Measurements from ENCODE around the gene PCSK2. TPM values are rescaled to one million over a fixed set of nuclear protein-coding genes. Genes with fewer than 3 reads are reported as not detected.

Gene PCSK2
- total RNA-seq, 1 donor from 2014 or later = 0.52 TPM

- Histone ChIP-seq H3K36me3 (ENCODE audit: control insufficient read depth in 3 of 3, insufficient read depth in 3 of 3, low read length in 3 of 3) (no peaks in the 10 kb centered on the region), H3K27ac (ENCODE audit: low read depth, low read length) (no peak overlapping the region), H3K27me3 (ENCODE audit: control insufficient read depth in 3 of 3, insufficient read depth in 3 of 3, low read length in 3 of 3) (no peaks in the 10 kb centered on the region), H3K9me3 (ENCODE audit: control insufficient read depth in 3 of 3, low read length in 3 of 3) (peaks cover 0 to 4% (median 0%) of the 10 kb centered on the region in 3 donors), H3K4me3 (ENCODE audit: low read length in 3 of 3) (no peak overlapping the region), H3K4me1 (ENCODE audit: control insufficient read depth in 3 of 3, insufficient read depth in 3 of 3, low read length in 3 of 3) (no peaks in the 10 kb centered on the region), H3K9ac (ENCODE audit: low read depth in 1 of 3, low read length in 3 of 3) (no peak overlapping the region)
Measured at GRCh38 chr20:17298171-17298570, 71.3 kb downstream of the PCSK2 start.

GRCh38 chr20:17298751-17299150, 71.9 kb downstream of the PCSK2 start:
- Histone ChIP-seq H3K27ac (ENCODE audit: low read depth, low read length) (no peak overlapping the region), H3K9ac (ENCODE audit: low read depth in 1 of 3, low read length in 3 of 3) (no peak overlapping the region), H3K4me3 (ENCODE audit: low read length in 3 of 3) (no peak overlapping the region), H3K9me3 (ENCODE audit: control insufficient read depth in 3 of 3, low read length in 3 of 3) (peaks cover 0 to 4% (median 0%) of the 10 kb centered on the region in 3 donors), H3K36me3 (ENCODE audit: control insufficient read depth in 3 of 3, insufficient read depth in 3 of 3, low read length in 3 of 3) (no peaks in the 10 kb centered on the region), H3K27me3 (ENCODE audit: control insufficient read depth in 3 of 3, insufficient read depth in 3 of 3, low read length in 3 of 3) (no peaks in the 10 kb centered on the region), H3K4me1 (ENCODE audit: control insufficient read depth in 3 of 3, insufficient read depth in 3 of 3, low read length in 3 of 3) (no peaks in the 10 kb centered on the region)

- Histone ChIP-seq H3K9me3 (ENCODE audit: control insufficient read depth in 3 of 3, low read length in 3 of 3) (peaks cover 0 to 4% (median 0%) of the 10 kb centered on the region in 3 donors), H3K27ac (ENCODE audit: low read depth, low read length) (no peak overlapping the region), H3K36me3 (ENCODE audit: control insufficient read depth in 3 of 3, insufficient read depth in 3 of 3, low read length in 3 of 3) (no peaks in the 10 kb centered on the region), H3K27me3 (ENCODE audit: control insufficient read depth in 3 of 3, insufficient read depth in 3 of 3, low read length in 3 of 3) (no peaks in the 10 kb centered on the region), H3K9ac (ENCODE audit: low read depth in 1 of 3, low read length in 3 of 3) (no peak overlapping the region), H3K4me3 (ENCODE audit: low read length in 3 of 3) (no peak overlapping the region), H3K4me1 (ENCODE audit: control insufficient read depth in 3 of 3, insufficient read depth in 3 of 3, low read length in 3 of 3) (no peaks in the 10 kb centered on the region)
Measured at GRCh38 chr20:17300113-17300512, 73.3 kb downstream of the PCSK2 start.

- Histone ChIP-seq H3K36me3 (ENCODE audit: control insufficient read depth in 3 of 3, insufficient read depth in 3 of 3, low read length in 3 of 3) (no peaks in the 10 kb centered on the region), H3K4me1 (ENCODE audit: control insufficient read depth in 3 of 3, insufficient read depth in 3 of 3, low read length in 3 of 3) (no peaks in the 10 kb centered on the region)
Measured at GRCh38 chr20:17304774-17305173, 77.9 kb downstream of the PCSK2 start.

GRCh38 chr20:17306427-17306826, 79.6 kb downstream of the PCSK2 start:
- Histone ChIP-seq H3K27ac (ENCODE audit: low read depth, low read length) (no peak overlapping the region), H3K27me3 (ENCODE audit: control insufficient read depth in 3 of 3, insufficient read depth in 3 of 3, low read length in 3 of 3) (no peaks in the 10 kb centered on the region), H3K9ac (ENCODE audit: low read depth in 1 of 3, low read length in 3 of 3) (no peak overlapping the region), H3K4me3 (ENCODE audit: low read length in 3 of 3) (no peak overlapping the region), H3K36me3 (ENCODE audit: control insufficient read depth in 3 of 3, insufficient read depth in 3 of 3, low read length in 3 of 3) (no peaks in the 10 kb centered on the region), H3K9me3 (ENCODE audit: control insufficient read depth in 3 of 3, low read length in 3 of 3) (no peaks in the 10 kb centered on the region), H3K4me1 (ENCODE audit: control insufficient read depth in 3 of 3, insufficient read depth in 3 of 3, low read length in 3 of 3) (no peaks in the 10 kb centered on the region)

More at GRCh38 chr20:17304774-17305173, 77.9 kb downstream of the PCSK2 start:
- H3K9ac ChIP-seq (ENCODE audit: low read depth in 1 of 3, low read length in 3 of 3) = no peak overlapping the region
- no peaks in the 10 kb centered on the region for H3K27me3 ChIP-seq (ENCODE audit: control insufficient read depth in 3 of 3, insufficient read depth in 3 of 3, low read length in 3 of 3)
- no peak overlapping the region for H3K4me3 ChIP-seq (ENCODE audit: low read length in 3 of 3)
- no peak overlapping the region for H3K27ac ChIP-seq (ENCODE audit: low read depth, low read length)
- peaks cover 0 to under 1% (median 0%) of the 10 kb centered on the region in 3 donors for H3K9me3 ChIP-seq (ENCODE audit: control insufficient read depth in 3 of 3, low read length in 3 of 3)

- no peaks in the 10 kb centered on the region for H3K4me1 ChIP-seq (ENCODE audit: control insufficient read depth in 3 of 3, insufficient read depth in 3 of 3, low read length in 3 of 3)
- H3K27me3 ChIP-seq (ENCODE audit: control insufficient read depth in 3 of 3, insufficient read depth in 3 of 3, low read length in 3 of 3) = peaks cover 3 to 16% (median 14%) of the 10 kb centered on the region in 3 donors
- H3K27ac ChIP-seq (ENCODE audit: low read depth, low read length) = no peak overlapping the region
Measured at GRCh38 chr20:17314264-17314663, 87.4 kb downstream of the PCSK2 start.

GRCh38 chr20:17315407-17316231, 88.8 kb downstream of the PCSK2 start:
- Histone ChIP-seq H3K27ac (ENCODE audit: low read depth, low read length) (no peak overlapping the region), H3K4me3 (ENCODE audit: low read length in 3 of 3) (no peak overlapping the region), H3K36me3 (ENCODE audit: control insufficient read depth in 3 of 3, insufficient read depth in 3 of 3, low read length in 3 of 3) (no peaks in the 10 kb centered on the region), H3K9ac (ENCODE audit: low read depth in 1 of 3, low read length in 3 of 3) (no peak overlapping the region), H3K9me3 (ENCODE audit: control insufficient read depth in 3 of 3, low read length in 3 of 3) (no peaks in the 10 kb centered on the region), H3K4me1 (ENCODE audit: control insufficient read depth in 3 of 3, insufficient read depth in 3 of 3, low read length in 3 of 3) (no peaks in the 10 kb centered on the region), H3K27me3 (ENCODE audit: control insufficient read depth in 3 of 3, insufficient read depth in 3 of 3, low read length in 3 of 3) (peaks cover 3 to 16% (median 14%) of the 10 kb centered on the region in 3 donors)

More at GRCh38 chr20:17314264-17314663, 87.4 kb downstream of the PCSK2 start:
- Histone ChIP-seq H3K9me3 (ENCODE audit: control insufficient read depth in 3 of 3, low read length in 3 of 3) (no peaks in the 10 kb centered on the region), H3K9ac (ENCODE audit: low read depth in 1 of 3, low read length in 3 of 3) (no peak overlapping the region), H3K36me3 (ENCODE audit: control insufficient read depth in 3 of 3, insufficient read depth in 3 of 3, low read length in 3 of 3) (no peaks in the 10 kb centered on the region), H3K4me3 (ENCODE audit: low read length in 3 of 3) (no peak overlapping the region)

- Histone ChIP-seq H3K36me3 (ENCODE audit: control insufficient read depth in 3 of 3, insufficient read depth in 3 of 3, low read length in 3 of 3) (no peaks in the 10 kb centered on the region), H3K4me1 (ENCODE audit: control insufficient read depth in 3 of 3, insufficient read depth in 3 of 3, low read length in 3 of 3) (no peaks in the 10 kb centered on the region), H3K9me3 (ENCODE audit: control insufficient read depth in 3 of 3, low read length in 3 of 3) (no peaks in the 10 kb centered on the region), H3K4me3 (ENCODE audit: low read length in 3 of 3) (no peak overlapping the region), H3K27ac (ENCODE audit: low read depth, low read length) (no peak overlapping the region), H3K9ac (ENCODE audit: low read depth in 1 of 3, low read length in 3 of 3) (no peak overlapping the region), H3K27me3 (ENCODE audit: control insufficient read depth in 3 of 3, insufficient read depth in 3 of 3, low read length in 3 of 3) (peaks cover 3 to 16% (median 14%) of the 10 kb centered on the region in 3 donors)
Measured at GRCh38 chr20:17316316-17317038, 89.6 kb downstream of the PCSK2 start.

- Histone ChIP-seq H3K27ac (ENCODE audit: low read depth, low read length) (no peak overlapping the region), H3K27me3 (ENCODE audit: control insufficient read depth in 3 of 3, insufficient read depth in 3 of 3, low read length in 3 of 3) (peaks cover 3 to 16% (median 14%) of the 10 kb centered on the region in 3 donors), H3K4me3 (ENCODE audit: low read length in 3 of 3) (no peak overlapping the region), H3K9ac (ENCODE audit: low read depth in 1 of 3, low read length in 3 of 3) (no peak overlapping the region), H3K4me1 (ENCODE audit: control insufficient read depth in 3 of 3, insufficient read depth in 3 of 3, low read length in 3 of 3) (no peaks in the 10 kb centered on the region), H3K9me3 (ENCODE audit: control insufficient read depth in 3 of 3, low read length in 3 of 3) (no peaks in the 10 kb centered on the region), H3K36me3 (ENCODE audit: control insufficient read depth in 3 of 3, insufficient read depth in 3 of 3, low read length in 3 of 3) (no peaks in the 10 kb centered on the region)
Measured at GRCh38 chr20:17317341-17317740, 90.5 kb downstream of the PCSK2 start.

- no peaks in the 10 kb centered on the region for H3K36me3 ChIP-seq (ENCODE audit: control insufficient read depth in 3 of 3, insufficient read depth in 3 of 3, low read length in 3 of 3)
- peaks cover 3 to 9% (median 6%) of the 10 kb centered on the region in 3 donors for H3K27me3 ChIP-seq (ENCODE audit: control insufficient read depth in 3 of 3, insufficient read depth in 3 of 3, low read length in 3 of 3)
- H3K9ac ChIP-seq (ENCODE audit: low read depth in 1 of 3, low read length in 3 of 3) = no peak overlapping the region
- H3K9me3 ChIP-seq (ENCODE audit: control insufficient read depth in 3 of 3, low read length in 3 of 3) = no peaks in the 10 kb centered on the region
- no peaks in the 10 kb centered on the region for H3K4me1 ChIP-seq (ENCODE audit: control insufficient read depth in 3 of 3, insufficient read depth in 3 of 3, low read length in 3 of 3)
- no peak overlapping the region for H3K27ac ChIP-seq (ENCODE audit: low read depth, low read length)
- no peak overlapping the region for H3K4me3 ChIP-seq (ENCODE audit: low read length in 3 of 3)
Measured at GRCh38 chr20:17320456-17320855, 93.6 kb downstream of the PCSK2 start.
